Stomach (tissue), 9 donors: ENCODE data around the gene XPO6. TPM values are rescaled to one million over a fixed set of nuclear protein-coding genes. Genes with fewer than 3 reads are reported as not detected.

Experiments
- DNase-seq, 2 donors: peaks; one replicate each; pipeline versions ENCODE4 v3.0.0 to v3.0.0-alpha.2; 2013 to 2019
- H3K27ac ChIP-seq, 5 donors: fragments of 200-600 bp in 4 of 5; sonication (generic) in 4 of 5; one replicate each; pipeline ENCODE4 v1.5.1; 2013 to 2019; ENCODE audit warnings: mild to moderate bottlenecking in 1 of 5, moderate library complexity in 1 of 5
- H3K27me3 ChIP-seq, 3 donors: fragments of 200-600 bp; sonication (generic); one replicate each; pipeline ENCODE4 v1.5.1; 2017 to 2019; ENCODE audit warnings: mixed run types in 1 of 3
- H3K36me3 ChIP-seq, 4 donors: fragments of 200-600 bp; sonication (generic); 1 replicate in 3 of 4; 2 replicates in 1 of 4; pipeline ENCODE4 v1.5.1; 2016 to 2019
- H3K4me1 ChIP-seq, 4 donors: fragments of 200-600 bp; sonication (generic); one replicate each; pipeline ENCODE4 v1.5.1; 2016 to 2019
- H3K4me3 ChIP-seq, 4 donors: fragments of 200-600 bp; sonication (generic) in 3 of 4; one replicate each; pipeline ENCODE4 v1.5.1; 2016 to 2019; ENCODE audit warnings: mild to moderate bottlenecking in 1 of 4
- H3K9me3 ChIP-seq, 4 donors: fragments of 200-600 bp; sonication (generic); one replicate each; pipeline ENCODE4 v1.5.1; 2016 to 2019
- CTCF ChIP-seq, 7 experiments: fragments of 450-650 bp in 4 of 7; fragments of 200-600 bp in 3 of 7; sonication (generic) in 3 of 7; IDR thresholded peaks; one replicate each; pipeline ENCODE4 v1.5.1; 2016 to 2019; ENCODE audit warnings: antibody characterized with exemption in 7 of 7, control low read depth in 2 of 7, mild to moderate bottlenecking in 1 of 7
- EP300 ChIP-seq: sonication (generic); formaldehyde crosslinking; IDR thresholded peaks from one replicate; pipeline ENCODE4 v1.6.1; 2017; ENCODE audit warnings: antibody characterized with exemption
- POLR2A ChIP-seq, 4 donors: fragments of 450-650 bp; IDR thresholded peaks; one replicate each; pipeline ENCODE4 v1.6.1; 2016; ENCODE audit warnings: antibody characterized with exemption in 4 of 4, control low read depth in 2 of 4, mild to moderate bottlenecking in 1 of 4, moderate library complexity in 1 of 4
- POLR2AphosphoS5 ChIP-seq, 3 donors: sonication (generic); formaldehyde crosslinking; IDR thresholded peaks; one replicate each; pipeline ENCODE4 v1.6.1; 2016; ENCODE audit warnings: antibody characterized with exemption in 3 of 3
- WGBS, 5 donors: extraction: QIAGEN DNeasy Blood & Tissue Kit in 3 of 5; methylation state at CpG; one replicate each; pipeline versions ENCODE4 v1.1.5 to v1.1.7; 2013 to 2018; 5-methylcytosine and 5-hydroxymethylcytosine counted together
- intact Hi-C: fragments of 100-400 bp; cut with DNase I; formaldehyde crosslinking; loops from one replicate; pipeline ENCODE4 v1.15.1; 2023; ENCODE audit warnings: low total_unique reads
- polyA plus RNA-seq, 3 donors: library from polyadenylated mRNA; stranded (reverse); fragments of 200-250 nt; gene quantifications; one replicate each; pipeline ENCODE4 v1.2.3, GENCODE V29; 2013
- total RNA-seq, 5 donors: library from RNA; depleted of rRNA; stranded (reverse); fragments of >200 nt; gene quantifications; one replicate each; pipeline versions ENCODE4 v1.1.0 to v1.2.3, GENCODE V29; 2014 to 2016
- donor health status: healthy with polysubstance abuse.
- donor health status: Bipolar disorder and iron deficiency.
- donor health status: healthy.

XPO6 gene
- total and polyA plus RNA-seq, 8 donors, result 37.2 to 241 (median 85.2) TPM

GRCh38 chr16:28087675-28088300 is 124.0 kb downstream of the XPO6 start:
- Histone ChIP-seq H3K27ac (no peak overlapping the region), H3K36me3 (no peaks in the 10 kb centered on the region), H3K27me3 (no peaks in the 10 kb centered on the region), H3K4me1 (peaks cover 0 to 1% (median under 1%) of the 10 kb centered on the region in 4 donors), H3K9me3 (no peaks in the 10 kb centered on the region), H3K4me3 (no peak overlapping the region)
- DNase-seq, result no peak
- intact Hi-C loops, result no loop called here
- WGBS, 5 donors, result 75 to 90% (median 82%) methylated on average over 7 of the region's 7 CpGs
- TF ChIP-seq POLR2AphosphoS5 (IDR thresholded peaks at IDR 0.05), result no peak
- TF ChIP-seq CTCF (IDR thresholded peaks at IDR 0.05), result no peak
- TF ChIP-seq EP300, result no peak
- no peak for TF ChIP-seq POLR2A (IDR thresholded peaks at IDR 0.05)

- intact Hi-C loops, result no loop called here
- Histone ChIP-seq H3K9me3 (no peaks in the 10 kb centered on the region), H3K4me3 (no peak overlapping the region), H3K27ac (no peak overlapping the region), H3K27me3 (no peaks in the 10 kb centered on the region), H3K4me1 (peaks cover 0 to 5% (median 2%) of the 10 kb centered on the region in 4 donors), H3K36me3 (no peaks in the 10 kb centered on the region)
- no peak for TF ChIP-seq CTCF (IDR thresholded peaks at IDR 0.05)
- 81 to 93% (median 85%) methylated on average over 7 to 8 of the region's 8 CpGs for WGBS, 5 donors
- DNase-seq, result no peak
Observed at GRCh38 chr16:28087140-28087660, 124.6 kb downstream of the XPO6 start.

DNA sequence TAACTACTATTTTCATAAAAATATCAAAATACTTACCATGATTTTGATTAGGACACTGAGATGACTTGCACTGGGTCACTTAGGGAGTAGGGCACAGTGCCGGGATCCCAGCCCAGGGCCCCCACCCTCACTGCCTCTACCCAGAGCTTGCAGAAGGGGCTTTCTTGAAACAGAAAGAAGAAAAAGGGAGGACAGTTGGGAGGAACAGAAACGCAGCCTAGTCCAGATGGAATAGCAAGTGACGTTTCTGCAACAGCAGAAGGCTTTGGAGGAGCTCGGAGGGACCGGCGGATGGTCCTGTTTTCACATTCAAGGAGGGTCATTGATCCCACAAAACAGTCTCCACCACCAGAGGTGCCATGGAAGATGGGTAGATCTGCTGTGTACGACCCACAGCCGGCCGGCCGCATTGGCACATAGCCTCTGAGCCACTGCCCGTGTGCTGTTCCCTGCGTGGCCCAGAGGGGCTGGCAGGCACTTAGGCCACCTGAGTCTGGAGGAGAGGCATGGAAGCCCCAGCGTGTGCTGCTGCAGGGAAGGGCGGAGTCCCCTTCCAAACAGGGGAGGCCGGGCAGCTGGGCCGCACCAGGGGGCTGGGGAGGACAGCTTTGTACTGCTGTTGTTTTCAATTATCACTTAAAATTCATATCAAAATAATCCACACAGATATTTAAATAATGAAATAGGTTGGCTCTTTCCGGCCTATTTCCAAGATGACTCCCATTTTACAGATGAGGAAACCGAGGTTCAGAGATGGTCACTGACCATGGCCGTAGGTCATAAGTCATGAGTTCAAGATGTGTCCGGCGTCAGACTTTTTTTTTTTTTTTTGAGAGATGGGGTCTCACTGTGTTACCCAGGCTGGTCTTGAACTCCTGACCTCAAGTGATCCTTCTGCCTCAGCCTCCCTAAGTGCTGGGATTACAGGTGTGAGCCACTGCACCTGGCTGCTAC is 125.3 kb downstream of the XPO6 start:
- TF ChIP-seq POLR2A (IDR thresholded peaks at IDR 0.05) (no peak), EP300 (no peak), CTCF (IDR thresholded peaks at IDR 0.05) (no peak), POLR2AphosphoS5 (IDR thresholded peaks at IDR 0.05) (no peak)
- 84 to 90% (median 88%) methylated on average over 20 to 21 of the region's 21 CpGs for WGBS, 5 donors
- intact Hi-C loops, result no loop called here
- DNase-seq, result no peak
- peaks cover 0 to 5% (median 2%) of the 10 kb centered on the region in 4 donors for H3K4me1 ChIP-seq
- H3K27me3 ChIP-seq, result no peaks in the 10 kb centered on the region
- no peak overlapping the region for H3K27ac ChIP-seq
- no peaks in the 10 kb centered on the region for H3K9me3 ChIP-seq
- H3K36me3 ChIP-seq, result no peaks in the 10 kb centered on the region
- no peak overlapping the region for H3K4me3 ChIP-seq

GRCh38 chr16:28085389-28086171 is 126.2 kb downstream of the XPO6 start:
- H3K27ac ChIP-seq, result no peak overlapping the region
- H3K9me3 ChIP-seq, result no peaks in the 10 kb centered on the region
- TF ChIP-seq CTCF (IDR thresholded peaks at IDR 0.05) (no peak), POLR2AphosphoS5 (IDR thresholded peaks at IDR 0.05) (no peak), POLR2A (IDR thresholded peaks at IDR 0.05) (no peak), EP300 (no peak)
- H3K27me3 ChIP-seq, result no peaks in the 10 kb centered on the region
- no peak for DNase-seq
- H3K4me1 ChIP-seq, result peaks cover 0 to 5% (median 2%) of the 10 kb centered on the region in 4 donors
- no peak overlapping the region for H3K4me3 ChIP-seq
- H3K36me3 ChIP-seq, result no peaks in the 10 kb centered on the region
- intact Hi-C loops, result no loop called here
- WGBS, 5 donors, result 71 to 78% (median 74%) methylated on average over 12 of the region's 12 CpGs
